ENCODE measurements around the gene RASSF5. TPM values are rescaled to one million over a fixed set of nuclear protein-coding genes. Genes with fewer than 3 reads are reported as not detected.

RASSF5 gene
- total RNA-seq, 4 donors from 2014 or later, result 14.0 to 16.4 (median 14.5) TPM

GRCh38 chr1:206634365-206635079 lies 127.2 kb downstream of the RASSF5 start:
- WGBS, 2 donors, result 8 to 11% methylated on average over 26 of the region's 26 CpGs
- intact Hi-C loops (cut with DNase I), result loop anchor here (2.0 to 10.0 kb wide), 2 partner anchors 30 to 280 kb away; no protein-coding TSS in a partner anchor

GRCh38 chr1:206635080-206635977 lies 128.0 kb downstream of the RASSF5 start, which contains the start of gene DYRK3:
Gene DYRK3, plus strand, starts transcription at chr1:206635536. Its CDS starts 168 bp downstream, at chr1:206635704.
- no peaks in the 10 kb centered on the region for H3K27me3 ChIP-seq
- peak; percentile 96 for DNase-seq
- intact Hi-C loops (cut with DNase I), result loop anchor here (2.0 to 10.0 kb wide), 2 partner anchors 29 to 279 kb away; no protein-coding TSS in a partner anchor
- H3K4me1 ChIP-seq, result peaks cover 20% of the 10 kb centered on the region in 2 donors
- TF ChIP-seq CTCF (IDR thresholded peaks at IDR 0.05) (peak in 2 of 6 experiments; percentile 9 to 27), POLR2A (IDR thresholded peaks at IDR 0.05) (peak; percentile 81 to 98)
- H3K27ac ChIP-seq, result peak within 1 kb of the TSS in 2 of 3 donors; percentile 75 to 83
- H3K4me3 ChIP-seq (replicated peaks in 1 of 3), result peak within 1 kb of the TSS; percentile 31 to 86 (median 61)
- 0 to 1% methylated on average over 47 to 58 of the region's 84 CpGs for WGBS, 2 donors
- no peaks in the 10 kb centered on the region for H3K9me3 ChIP-seq
- H3K36me3 ChIP-seq, result no peaks in the 10 kb centered on the region

More at GRCh38 chr1:206634365-206635079, 127.2 kb downstream of the RASSF5 start:
- TF ChIP-seq CTCF (IDR thresholded peaks at IDR 0.05) (peak; percentile 61 to 84 (median 78)), POLR2A (IDR thresholded peaks at IDR 0.05) (no peak)
- Histone ChIP-seq H3K36me3 (no peaks in the 10 kb centered on the region), H3K9me3 (no peaks in the 10 kb centered on the region), H3K27me3 (no peaks in the 10 kb centered on the region), H3K4me1 (peaks cover 20% of the 10 kb centered on the region in 2 donors), H3K4me3 (replicated peaks in 1 of 3) (peak overlapping the region in 1 of 3 donors; percentile 86), H3K27ac (peak overlapping the region; percentile 14 to 83 (median 75))
- peak; percentile 95 to 97 for DNase-seq

GRCh38 chr1:206635978-206636345 lies 128.6 kb downstream of the RASSF5 start:
- intact Hi-C loops (cut with DNase I), result loop anchor here (2.0 to 10.0 kb wide), 2 partner anchors 29 to 279 kb away; no protein-coding TSS in a partner anchor
- Histone ChIP-seq H3K27me3 (no peaks in the 10 kb centered on the region), H3K9me3 (no peaks in the 10 kb centered on the region), H3K4me3 (replicated peaks in 1 of 3) (peak overlapping the region; percentile 31 to 86 (median 61)), H3K36me3 (no peaks in the 10 kb centered on the region), H3K27ac (peak overlapping the region in 2 of 3 donors; percentile 75 to 83), H3K4me1 (peaks cover 20% of the 10 kb centered on the region in 2 donors)
- no peak for TF ChIP-seq CTCF (IDR thresholded peaks at IDR 0.05)
- TF ChIP-seq POLR2A (IDR thresholded peaks at IDR 0.05), result no peak
- no peak for DNase-seq
- 3 to 8% methylated on average over 14 of the region's 14 CpGs for WGBS, 2 donors

GRCh38 chr1:206636671-206637070 lies 129.3 kb downstream of the RASSF5 start:
- Histone ChIP-seq H3K27me3 (no peaks in the 10 kb centered on the region), H3K9me3 (no peaks in the 10 kb centered on the region), H3K36me3 (no peaks in the 10 kb centered on the region), H3K27ac (peak overlapping the region in 1 of 3 donors; percentile 12), H3K4me3 (replicated peaks in 1 of 3) (no peak overlapping the region), H3K4me1 (peaks cover 20% of the 10 kb centered on the region in 2 donors)
- intact Hi-C loops (cut with DNase I), result loop anchor here (10.0 kb wide), 1 partner anchor 278 kb away; no protein-coding TSS in a partner anchor
- DNase-seq, result no peak
- WGBS, 2 donors, result 56 to 58% methylated on average over 4 of the region's 4 CpGs
- TF ChIP-seq CTCF (IDR thresholded peaks at IDR 0.05), result no peak
- no peak for TF ChIP-seq POLR2A (IDR thresholded peaks at IDR 0.05)
